ENCODE measurements around the gene TMEM163.
"Not testable (repeated sequence)": the region's sequence is repeated elsewhere in the genome, so short reads cannot be mapped to it uniquely, and the experiment has no call there.

The TMEM163 gene

DNA sequence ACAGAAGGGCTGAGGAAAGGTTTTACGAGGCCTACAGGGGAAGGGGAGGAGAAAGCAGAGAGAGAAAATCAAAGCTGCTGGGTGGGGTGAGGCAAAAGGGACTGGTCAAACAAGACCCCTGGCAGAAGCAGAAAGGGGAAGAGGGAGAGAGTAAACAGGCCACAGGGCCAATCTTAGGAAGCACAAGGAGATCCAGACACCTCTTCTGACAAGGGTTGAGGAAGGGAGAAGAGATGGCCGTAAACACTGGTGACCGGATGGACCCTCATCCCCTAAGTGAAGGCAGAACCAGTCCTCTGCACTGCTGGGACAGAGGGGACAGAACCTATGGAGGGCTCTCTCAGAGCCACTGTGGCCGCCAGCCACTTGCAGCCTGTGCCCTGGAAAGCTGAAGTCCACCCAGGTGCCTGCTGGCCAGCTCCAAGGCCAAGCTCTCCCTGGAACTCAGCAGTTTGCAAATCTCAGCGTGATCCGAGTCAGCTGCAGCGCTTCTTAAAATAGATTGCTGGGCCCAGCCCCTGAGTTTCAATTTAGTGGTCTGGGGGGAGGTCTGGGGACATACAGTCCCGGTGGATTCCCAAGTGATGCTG is 108.8 kb downstream of the TMEM163 start:
- no peak for DNase-seq

DNA sequence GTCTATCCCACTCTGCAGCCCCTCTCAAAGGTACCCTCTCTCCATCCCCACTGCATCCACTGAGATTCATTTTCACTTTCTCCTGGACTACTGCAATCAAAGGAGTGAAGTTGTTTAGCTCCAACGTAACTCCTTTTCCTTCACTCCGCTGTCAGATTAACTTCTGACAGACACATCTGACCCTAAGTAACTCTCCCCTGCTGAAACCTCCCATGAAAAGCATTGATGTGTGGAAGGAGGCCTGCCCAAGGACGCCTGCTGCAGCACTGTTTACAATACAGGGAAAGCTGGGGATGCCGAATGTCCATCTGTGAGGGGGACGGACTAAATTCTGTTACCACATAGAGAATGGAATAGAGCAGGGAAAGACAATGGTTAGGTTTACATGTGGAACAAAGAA is 114.8 kb downstream of the TMEM163 start:
- no peak for DNase-seq

DNA sequence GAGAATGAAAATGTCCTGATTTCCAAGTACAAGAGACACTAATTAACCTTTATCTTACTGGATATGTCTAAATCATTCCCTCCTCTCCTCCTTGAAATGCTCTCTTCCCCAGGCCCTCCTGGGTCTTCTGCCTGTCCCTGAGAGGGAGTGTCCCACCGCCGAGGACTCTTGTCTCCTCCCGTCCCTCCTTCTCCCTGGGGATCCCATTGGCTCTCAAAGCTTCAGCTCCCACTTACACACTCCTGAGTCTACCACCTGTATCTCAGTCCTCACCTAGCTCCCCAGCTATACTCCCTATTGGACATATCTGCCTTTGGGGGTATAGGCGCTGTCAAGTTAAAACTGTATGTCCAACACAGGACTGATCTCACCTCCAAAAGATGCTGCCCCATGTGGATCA is 116.1 kb downstream of the TMEM163 start:
- DNase-seq, result no peak

DNA sequence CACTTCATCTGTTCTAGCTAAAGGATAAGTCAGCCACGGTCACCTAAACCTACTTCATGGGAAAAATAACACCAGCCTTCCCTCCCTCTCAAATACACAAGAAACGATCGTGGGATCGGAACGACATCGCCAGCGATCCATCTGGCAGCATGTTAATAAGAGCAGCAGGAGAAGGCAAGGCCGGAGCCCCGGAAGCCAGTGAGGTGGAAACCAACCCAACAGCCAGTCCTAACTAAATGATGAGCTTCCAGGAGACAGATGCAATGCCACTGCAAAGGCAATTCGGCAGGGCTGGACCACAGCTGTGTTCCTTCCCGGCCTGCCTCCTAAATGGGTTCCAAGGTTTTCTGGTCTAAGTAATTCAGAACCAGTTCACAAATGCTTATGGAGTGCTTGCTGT is 117.5 kb downstream of the TMEM163 start:
- no peak for DNase-seq

DNA sequence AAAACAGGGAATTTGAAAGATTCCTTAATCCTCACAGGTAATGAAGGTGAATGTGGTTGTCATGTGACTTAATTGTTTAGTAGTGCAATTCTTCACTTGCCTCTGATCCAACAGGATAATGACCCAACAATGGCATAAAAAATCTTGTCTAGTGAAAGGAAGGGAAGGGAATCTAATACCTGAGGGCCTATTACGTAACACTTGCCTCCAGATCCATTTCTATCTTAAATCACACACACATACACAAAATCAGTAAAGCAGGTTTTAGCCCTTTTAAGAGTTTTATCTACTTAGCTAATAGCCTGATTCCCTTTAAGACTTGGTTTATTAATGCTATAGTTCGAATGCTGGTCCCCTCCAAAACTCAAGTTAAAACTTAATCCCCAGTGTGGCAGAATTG is 118.6 kb downstream of the TMEM163 start:
- DNase-seq, result no peak

DNA sequence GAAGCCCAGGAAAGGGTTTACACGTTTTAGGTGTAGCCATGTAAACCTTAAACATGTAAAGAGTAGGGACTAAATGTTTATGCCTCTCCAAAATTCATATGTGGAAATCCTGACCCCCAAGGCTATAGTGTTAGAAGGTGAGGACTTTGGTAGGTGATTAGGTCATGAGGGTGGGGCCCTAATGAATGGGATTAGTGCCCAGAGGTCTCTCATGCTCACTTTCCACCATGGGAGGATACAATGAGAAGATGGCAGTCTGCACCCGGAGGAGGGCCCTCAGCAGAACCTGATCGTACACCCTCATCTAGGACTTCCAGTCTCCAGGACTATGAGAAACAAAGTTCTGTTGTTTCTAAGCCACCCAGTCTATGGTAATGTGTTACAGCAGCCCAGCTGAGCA is 119.6 kb downstream of the TMEM163 start:
- DNase-seq, result no peak

DNA sequence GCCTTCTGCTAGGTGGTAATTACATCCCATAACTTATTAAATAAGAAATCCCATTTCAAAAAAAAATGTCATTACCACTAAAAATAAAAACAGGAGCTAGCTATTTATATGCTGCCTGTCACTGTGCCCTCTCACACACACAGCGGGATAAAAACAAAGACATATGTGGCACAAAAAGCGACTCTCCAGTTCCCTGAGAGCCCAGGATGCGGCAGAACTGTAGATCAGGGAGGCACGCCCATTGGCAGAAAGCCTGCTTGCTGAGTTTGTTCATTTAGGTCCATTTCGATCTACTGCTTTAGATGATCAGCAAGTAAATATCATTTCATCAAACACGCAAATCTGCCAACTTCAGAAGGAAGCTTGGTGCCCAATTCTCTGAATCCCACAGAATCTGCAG is 124.4 kb downstream of the TMEM163 start:
- DNase-seq, result no peak

DNA sequence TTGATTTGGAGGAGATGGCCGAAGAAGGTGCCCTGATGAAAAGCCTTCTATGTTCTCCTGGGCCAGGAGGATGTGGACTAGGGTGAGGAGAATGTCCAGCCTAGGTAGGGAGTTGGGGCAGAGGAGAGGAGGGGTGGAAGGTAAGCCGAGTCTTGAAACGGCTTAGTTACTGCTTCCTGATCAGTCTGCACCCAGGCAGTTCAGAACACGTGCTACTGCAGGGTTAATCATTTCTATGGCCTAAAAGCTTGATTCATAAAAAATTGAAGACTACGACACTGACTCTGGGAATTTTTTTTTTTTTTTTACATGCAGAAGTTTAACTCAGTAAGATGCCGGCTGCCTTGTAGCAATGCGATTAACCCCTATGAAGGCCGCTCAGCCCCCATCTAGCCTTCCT is 125.3 kb downstream of the TMEM163 start:
- DNase-seq, result no peak

DNA sequence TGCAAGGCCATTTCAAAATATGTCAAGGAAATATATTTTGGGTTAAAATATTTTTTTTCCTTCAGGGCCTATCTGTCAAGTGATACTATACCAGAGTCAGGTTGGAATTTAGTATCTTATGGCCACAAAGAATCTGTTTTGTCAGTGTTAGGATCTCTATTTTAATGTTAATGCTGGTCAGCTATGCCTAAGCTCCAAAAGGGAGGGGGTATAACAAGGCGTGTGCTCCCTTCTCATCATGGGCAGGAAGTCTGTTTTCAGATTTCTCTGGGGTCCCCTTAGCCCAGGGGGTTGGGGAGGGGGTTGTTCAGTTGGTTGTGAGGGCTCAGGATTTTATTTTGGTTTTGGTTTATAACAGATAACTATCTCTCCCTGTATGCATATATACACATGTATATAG is 126.4 kb downstream of the TMEM163 start:
- no peak for DNase-seq

DNA sequence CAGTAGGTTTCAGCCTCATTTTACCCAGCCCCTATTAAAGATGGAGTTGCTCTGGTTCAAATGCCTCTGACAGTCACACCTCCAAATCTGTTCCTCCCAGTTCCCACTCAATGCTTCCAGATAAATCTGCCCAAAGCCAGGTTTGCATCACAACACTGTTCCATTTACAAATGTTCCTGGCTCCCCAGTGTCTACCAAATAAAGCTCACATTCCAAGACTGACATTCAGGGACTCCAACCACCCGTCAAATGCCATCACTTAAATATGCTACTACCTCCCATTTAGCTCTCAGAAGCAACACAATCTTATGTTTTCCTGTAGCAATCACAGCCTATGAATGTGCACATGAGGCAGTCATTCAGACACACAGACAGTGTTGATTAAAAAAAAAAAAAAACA is 127.3 kb downstream of the TMEM163 start:
- DNase-seq, result no peak

DNA sequence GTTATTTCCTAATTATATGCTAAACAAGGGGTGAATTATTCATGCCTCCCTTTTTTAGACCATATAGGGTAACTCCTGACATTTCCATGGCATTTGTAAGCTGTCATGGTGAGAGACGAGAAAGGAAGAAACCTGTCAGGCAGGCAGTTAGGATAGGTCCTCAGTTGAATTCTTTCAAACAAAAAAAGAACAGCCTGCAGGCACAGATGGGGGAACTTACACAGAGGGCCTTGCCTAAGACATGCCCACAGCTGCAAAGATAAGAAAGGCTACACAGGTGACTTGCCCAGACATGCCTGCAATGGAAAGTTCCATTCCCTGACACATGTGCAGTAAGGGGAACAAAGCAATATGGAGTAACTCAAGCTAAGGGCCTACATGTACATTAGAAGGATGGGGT is 128.1 kb downstream of the TMEM163 start:
- DNase-seq, result no peak

DNA sequence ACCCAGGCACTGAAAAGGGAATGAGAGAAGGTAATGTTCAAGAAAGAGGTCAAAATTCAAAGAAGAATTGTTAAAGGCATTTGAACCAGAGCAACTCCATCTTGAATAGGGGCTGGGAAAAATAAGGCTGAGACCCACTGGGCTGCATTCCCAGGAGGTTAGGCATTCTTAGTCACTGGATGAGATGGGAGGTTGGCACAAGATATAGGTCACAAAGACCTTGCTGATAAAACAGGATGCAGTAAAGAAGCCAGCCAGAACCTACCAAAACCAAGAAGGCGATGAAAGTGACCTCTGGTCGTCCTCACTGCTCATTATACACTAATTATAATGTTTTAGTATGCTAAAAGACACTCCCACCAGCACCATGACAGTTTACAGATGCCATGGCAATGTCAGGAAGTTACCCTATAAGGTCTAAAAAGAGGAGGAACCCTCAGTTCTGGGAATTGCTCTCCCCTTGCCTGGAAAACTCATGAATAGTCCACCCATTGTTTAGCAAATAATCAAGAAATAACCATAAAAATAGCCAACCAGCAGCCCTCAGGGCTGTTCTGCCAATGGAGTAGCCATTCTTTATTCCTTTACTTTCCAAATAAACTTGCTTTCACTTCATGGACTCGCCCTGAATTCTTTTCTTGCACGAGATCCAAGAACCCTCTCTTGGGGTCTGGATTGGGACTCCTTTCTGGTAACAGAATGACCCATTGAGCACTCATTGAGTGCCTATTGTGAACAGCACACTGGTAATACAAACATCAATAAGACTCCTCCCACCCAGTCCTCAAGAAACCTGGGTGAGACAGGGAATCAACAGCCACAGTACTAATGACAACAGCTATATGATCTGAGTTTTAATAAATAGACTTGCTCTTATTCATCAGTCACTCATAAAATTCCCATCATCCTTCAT is 129.4 kb downstream of the TMEM163 start:
- DNase-seq, result not testable (repeated sequence)

DNA sequence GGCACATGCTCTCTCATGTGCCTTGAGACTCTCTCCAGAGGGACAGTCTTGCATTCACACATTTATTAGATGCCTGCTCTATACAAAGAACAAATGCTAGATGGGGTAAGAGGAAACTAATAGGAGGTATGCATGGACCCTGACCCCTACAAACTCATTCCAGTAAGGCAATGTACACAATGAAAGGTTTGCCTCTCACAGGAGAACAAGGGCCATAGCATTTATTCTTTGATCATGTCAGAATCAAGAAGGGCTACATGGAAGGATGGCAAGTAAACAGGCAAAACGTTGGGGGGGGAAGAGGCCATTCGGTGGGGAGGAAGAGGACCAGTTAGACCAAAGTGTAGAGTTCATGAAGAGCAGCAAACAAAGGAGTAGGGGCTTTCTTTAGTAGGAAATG is 130.2 kb downstream of the TMEM163 start:
- DNase-seq, result no peak

DNA sequence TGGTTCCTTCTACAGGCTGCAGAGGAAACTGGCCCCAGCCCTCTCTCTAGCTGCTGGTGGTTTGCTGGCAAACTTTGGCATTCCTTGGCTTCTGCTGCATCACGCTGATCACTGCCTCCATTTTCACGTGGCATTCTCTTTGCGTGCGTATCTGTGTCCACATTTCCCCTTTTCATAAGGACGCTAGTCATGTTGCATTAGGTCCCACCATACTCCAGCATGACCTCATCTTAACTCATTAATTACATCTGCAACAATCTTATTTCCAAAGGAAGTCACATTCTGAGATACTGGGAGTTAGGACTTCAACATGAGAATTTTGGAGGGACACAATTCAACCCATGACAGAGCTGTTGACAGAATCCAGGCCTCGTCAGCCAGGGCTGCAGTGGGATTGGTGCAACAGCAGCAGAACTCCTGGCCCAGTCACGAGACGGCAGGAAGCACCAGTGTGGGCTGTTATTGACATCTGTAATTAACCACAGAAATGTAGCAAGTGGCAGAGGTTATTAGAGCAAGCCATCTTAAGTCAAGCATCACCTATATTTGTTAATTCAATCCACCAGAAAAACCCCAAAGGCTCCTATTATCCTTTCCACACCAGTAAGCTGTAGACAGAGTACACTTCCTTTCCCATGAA is 132.4 kb downstream of the TMEM163 start:
- no peak for DNase-seq

DNA sequence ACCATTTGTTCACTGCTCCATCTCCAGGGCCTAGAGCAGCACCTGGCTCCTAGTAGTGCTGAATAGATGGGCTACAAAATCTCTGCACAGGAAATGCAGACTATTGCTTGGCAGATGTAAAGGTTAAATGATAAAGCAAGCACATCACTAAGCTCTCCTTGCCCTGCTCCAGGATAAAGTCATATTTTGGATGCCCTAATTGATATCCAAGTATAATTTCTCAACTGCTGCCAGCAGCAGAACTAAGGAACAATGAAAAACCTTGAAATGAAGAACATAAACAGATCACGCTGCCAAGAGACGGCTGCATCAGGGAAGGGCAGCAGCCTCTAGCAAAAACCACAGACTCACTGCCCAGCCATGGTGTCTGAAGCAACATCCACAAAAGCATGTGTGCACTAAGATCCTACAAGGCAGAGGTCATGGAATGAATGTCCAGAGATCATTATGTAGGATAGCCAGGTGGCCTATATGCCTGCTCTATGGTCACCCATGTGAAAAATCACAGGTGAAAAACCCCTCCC is 134.7 kb downstream of the TMEM163 start:
- DNase-seq, result no peak

DNA sequence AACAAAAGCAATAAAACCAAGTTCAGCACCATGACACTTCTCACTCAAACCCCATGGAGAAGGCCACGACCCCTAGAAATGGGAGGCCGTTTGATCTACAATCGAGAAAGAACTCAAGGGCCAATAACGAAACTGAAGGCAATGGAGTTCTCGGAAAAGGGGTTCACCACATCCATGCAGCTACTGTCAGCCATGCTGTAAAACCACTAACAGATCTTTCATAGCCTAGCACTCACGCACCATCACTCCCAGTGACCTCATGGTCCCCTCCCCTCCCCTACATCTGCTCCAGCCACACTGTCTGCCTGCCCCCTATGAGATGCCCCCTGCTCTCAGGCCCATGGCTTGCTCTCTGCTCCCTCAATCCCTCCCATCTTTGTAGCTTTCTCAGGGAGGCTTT is 135.3 kb downstream of the TMEM163 start:
- no peak for DNase-seq

DNA sequence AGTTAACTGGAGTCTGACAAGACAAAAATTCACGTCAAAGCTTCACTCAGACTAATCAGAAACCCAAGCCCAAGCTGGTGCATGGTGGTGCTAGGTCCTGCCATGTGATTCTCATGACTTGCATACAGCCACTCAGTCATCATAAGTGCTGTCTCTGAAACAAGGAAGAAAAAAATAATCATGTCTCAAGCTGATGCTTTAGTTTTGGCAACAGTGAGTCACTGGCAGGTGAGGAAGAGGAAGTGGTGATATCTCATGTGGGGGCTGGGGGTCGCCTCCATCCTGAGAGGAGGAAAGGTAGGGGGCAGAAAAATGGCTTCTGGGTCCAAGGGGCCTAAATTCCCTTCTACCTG is 136.3 kb downstream of the TMEM163 start:
- no peak for DNase-seq

DNA sequence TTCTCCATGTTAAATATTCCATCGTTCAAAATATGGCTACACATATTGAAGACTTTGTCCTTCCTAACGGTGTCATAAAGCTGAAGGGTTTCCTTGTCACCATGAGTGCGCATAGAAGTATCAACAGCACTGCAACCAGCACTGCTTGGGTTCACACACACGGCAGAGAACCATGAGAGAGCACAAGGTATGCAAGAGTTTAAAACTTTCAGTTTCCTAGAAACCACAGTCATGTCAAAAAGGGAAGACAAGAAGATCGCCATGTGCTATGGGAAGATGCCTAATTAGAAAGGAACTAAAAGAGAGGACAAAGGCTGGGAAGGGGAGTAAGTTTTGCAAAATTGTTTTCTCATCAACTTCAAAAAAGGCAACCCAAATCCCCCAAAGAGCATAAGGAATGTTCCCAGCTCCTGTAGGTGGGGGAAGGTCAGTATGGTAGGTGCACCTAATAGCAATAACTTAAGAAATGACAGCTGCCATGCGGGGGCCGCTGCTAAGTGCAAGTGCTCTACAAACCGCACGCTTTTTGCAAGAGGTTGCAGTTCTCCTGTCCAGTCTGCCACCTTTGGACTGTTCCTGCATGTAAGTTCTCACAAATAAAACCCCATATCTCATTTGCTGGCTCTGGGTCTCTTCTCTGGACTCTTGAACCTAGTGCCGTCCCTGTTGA is 136.8 kb downstream of the TMEM163 start:
- no peak for DNase-seq

DNA sequence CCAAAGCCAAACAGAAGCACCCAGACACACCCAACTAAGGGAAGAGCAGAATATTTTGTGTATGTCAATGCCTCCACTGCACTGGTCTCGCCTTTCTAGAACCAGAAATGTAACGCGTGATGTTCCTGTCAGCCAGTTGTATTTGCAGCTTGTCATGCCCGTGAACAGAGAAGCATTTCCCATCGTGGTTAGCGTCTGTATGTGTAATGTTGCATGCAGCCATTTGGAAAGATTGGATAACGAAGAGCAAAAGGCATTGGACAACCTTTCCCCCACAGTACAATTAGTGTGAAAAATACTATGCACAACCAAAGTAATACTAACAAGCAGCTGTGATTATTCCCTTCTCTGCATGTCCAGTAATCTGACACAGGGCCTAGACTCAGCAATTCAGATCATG is 140.5 kb downstream of the TMEM163 start:
- peak; percentile 3 for DNase-seq

DNA sequence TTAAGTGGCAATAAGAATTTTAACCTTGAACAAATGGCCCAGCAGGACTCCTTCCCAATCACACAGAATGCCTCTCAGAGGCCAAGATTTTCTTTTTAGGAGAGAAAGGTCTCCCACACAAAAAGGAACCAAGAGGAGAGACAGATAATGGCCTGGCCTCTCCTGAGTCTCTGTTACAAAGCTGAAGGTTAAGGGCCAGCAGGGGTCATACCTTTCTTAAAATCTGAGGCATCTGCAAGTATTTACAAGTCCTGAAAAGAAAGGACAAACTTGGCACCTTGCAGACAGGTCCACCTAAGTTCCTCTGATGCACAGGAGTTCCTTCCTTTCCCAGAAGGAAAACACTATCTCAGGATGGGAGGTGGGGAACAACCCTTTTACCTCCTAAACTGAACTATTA is 142.3 kb downstream of the TMEM163 start:
- DNase-seq, result no peak

DNA sequence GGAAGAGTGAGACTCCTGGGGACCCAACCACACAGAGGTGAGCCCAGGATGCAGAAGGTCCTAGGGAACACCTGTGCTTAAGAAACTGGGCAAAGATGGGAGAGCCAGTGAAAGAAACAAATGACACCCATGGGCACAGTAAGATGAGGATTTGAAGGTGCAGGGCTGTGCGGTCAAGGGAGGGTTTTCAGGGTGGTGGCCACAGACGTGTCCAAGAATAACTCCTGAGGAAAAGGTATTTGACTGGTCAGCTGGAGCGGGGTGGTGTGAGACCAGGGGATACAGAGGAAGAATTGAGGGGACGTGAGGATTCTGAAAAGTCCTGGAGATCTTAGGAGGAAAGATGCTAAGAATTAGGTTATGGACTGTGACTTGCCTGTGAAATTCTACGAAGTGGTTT is 142.9 kb downstream of the TMEM163 start:
- no peak for DNase-seq

DNA sequence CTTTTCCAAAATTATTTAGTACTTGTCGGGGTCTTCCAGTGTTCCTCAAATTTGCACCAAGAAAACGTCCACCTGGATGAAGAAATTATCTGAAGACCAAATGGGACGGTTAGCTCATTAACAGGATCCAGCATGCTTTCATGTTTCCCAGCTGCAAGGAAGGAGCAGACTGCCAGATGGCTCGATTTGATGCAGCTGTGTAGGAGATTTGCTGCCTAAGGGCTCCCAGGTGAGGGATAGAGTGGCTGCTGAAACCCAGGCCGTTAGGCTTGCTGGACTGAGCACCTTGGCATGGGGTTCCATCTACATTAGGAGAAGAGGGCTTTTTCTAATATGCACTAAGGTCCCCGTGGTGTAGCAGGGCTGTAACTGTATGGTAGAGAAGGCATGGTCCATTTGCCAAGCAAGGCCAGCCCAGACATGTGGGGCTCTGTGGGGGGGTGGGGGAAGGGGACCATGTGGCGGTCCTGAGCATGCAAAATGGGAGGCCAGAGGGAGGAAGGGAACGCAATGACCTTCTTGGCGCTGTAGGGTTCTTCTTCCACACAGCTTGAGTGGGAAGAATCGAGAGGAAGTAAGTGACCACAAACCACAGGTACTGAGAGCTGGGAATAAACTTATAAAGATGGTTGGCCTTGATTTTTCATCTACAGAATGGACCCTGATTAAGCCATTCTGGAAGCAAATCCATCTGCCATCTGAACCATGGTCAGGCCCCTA is 144.0 kb downstream of the TMEM163 start:
- no peak for DNase-seq

DNA sequence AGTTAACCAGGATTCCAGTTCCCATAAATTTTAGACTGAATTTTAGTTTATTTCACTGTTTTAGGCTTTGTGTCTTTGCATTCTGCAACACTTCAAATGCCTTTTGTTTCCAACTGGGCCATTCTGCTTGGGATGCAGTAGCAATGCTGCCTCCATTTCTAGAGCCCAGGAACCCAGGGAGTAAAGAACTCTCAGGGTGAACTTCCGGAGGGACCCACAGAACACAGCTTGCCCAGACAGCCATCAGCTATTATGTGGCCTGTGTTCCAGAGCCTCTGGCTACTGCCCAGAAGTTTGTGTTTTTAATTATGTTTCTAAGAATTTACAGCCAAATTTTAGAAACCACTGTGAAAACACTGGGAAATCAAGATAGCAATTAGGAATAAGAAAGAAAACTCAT is 145.1 kb downstream of the TMEM163 start:
- DNase-seq, result no peak

Measured in midbrain (tissue), 1 donor.